ENCODE measurements around the gene PDPK1.
"Not testable (repeated sequence)": the region's sequence is repeated elsewhere in the genome, so short reads cannot be mapped to it uniquely, and the experiment has no call there.

PDPK1 gene

DNA sequence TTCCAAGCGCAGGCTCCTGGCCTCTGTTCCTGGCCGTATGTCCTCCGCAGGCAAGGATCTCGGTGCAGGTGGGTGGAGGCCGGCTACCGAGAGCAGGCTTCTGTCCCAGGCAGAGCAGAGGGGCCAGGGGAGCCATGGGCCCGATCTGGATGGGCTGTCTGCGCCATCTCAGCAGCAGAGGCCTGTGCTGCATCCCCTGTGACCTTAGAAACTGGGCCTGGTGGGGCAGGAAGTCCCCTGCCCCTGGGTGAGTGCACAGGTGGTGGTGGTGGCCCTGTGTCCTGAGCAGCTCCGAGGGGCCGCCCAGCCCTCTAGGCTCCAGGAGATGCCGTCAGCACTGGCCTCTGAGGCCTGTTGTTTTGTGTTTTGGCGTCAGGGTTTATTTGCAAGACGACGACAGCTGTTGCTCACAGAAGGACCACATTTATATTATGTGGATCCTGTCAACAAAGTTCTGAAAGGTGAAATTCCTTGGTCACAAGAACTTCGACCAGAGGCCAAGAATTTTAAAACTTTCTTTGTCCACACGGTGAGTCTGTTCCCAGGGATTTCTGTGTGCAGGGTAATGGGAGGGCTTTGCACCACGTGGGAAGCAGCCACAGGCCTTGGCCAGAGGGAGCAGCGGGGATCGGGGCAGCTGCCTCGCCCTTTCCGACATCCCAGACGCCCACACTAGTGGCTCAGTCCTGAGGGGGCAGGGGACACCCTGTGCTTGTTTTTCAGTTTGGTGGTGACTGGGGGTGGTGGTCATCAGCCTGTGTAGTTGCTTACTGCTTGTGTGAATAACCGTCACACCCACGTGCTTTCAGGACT is 59.1 kb downstream of the PDPK1 start:
- H3K27me3 ChIP-seq (ENCODE audit: insufficient read depth, low read depth) = no peaks in the 10 kb centered on the region
- no peaks in the 10 kb centered on the region for H3K79me2 ChIP-seq (ENCODE audit: insufficient read depth, low read depth)
- no peak overlapping the region for H3K4me3 ChIP-seq (IDR thresholded peaks at IDR 0.05; ENCODE audit: insufficient read depth, low read depth, low read length)
- H3K27ac ChIP-seq = no peak overlapping the region
- no peak overlapping the region for H2AFZ ChIP-seq (ENCODE audit: low read depth)
- no peaks in the 10 kb centered on the region; the same call in 1 of the 2 replicates for H3K36me3 ChIP-seq (ENCODE audit: insufficient read depth)
- no peak overlapping the region for H3K4me2 ChIP-seq
- no peaks in the 10 kb centered on the region for H4K20me1 ChIP-seq (ENCODE audit: insufficient read depth)
- no peak for TF ChIP-seq CTCF (conservative IDR thresholded peaks at IDR 0.05; ENCODE audit: low read depth, low read length)
- H3K4me1 ChIP-seq (ENCODE audit: low read depth, poor library complexity, severe bottlenecking) = peaks cover 3% of the 10 kb centered on the region
- H3K9ac ChIP-seq = no peak overlapping the region

DNA sequence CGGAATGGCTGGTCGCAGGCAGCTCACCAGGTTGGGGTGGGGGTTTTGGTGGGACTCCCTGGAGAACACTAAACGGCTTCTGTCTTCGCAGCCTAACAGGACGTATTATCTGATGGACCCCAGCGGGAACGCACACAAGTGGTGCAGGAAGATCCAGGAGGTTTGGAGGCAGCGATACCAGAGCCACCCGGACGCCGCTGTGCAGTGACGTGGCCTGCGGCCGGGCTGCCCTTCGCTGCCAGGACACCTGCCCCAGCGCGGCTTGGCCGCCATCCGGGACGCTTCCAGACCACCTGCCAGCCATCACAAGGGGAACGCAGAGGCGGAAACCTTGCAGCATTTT is 59.7 kb downstream of the PDPK1 start:
- Histone ChIP-seq H3K79me2 (ENCODE audit: insufficient read depth, low read depth) (0 out of 2 replicates have a peak, but pooled peaks cover 2% of the 10 kb centered on the region), H3K4me3 (IDR thresholded peaks at IDR 0.05; ENCODE audit: insufficient read depth, low read depth, low read length) (no peak overlapping the region), H3K9ac (no peak overlapping the region), H3K4me2 (no peak overlapping the region), H4K20me1 (ENCODE audit: insufficient read depth) (no peaks in the 10 kb centered on the region), H3K27me3 (ENCODE audit: insufficient read depth, low read depth) (no peaks in the 10 kb centered on the region), H2AFZ (ENCODE audit: low read depth) (no peak overlapping the region), H3K27ac (no peak overlapping the region), H3K36me3 (ENCODE audit: insufficient read depth) (no peaks in the 10 kb centered on the region; the same call in 1 of the 2 replicates), H3K4me1 (ENCODE audit: low read depth, poor library complexity, severe bottlenecking) (peaks cover 5% of the 10 kb centered on the region)
- TF ChIP-seq CTCF (conservative IDR thresholded peaks at IDR 0.05; ENCODE audit: low read depth, low read length) = no peak

- H2AFZ ChIP-seq (ENCODE audit: low read depth) = no peak overlapping the region
- H4K20me1 ChIP-seq (ENCODE audit: insufficient read depth) = no peaks in the 10 kb centered on the region
- no peak overlapping the region for H3K9ac ChIP-seq
- H3K79me2 ChIP-seq (ENCODE audit: insufficient read depth, low read depth) = 0 out of 2 replicates have a peak, but pooled peaks cover 6% of the 10 kb centered on the region
- H3K27me3 ChIP-seq (ENCODE audit: insufficient read depth, low read depth) = no peaks in the 10 kb centered on the region
- no peak overlapping the region for H3K27ac ChIP-seq
- H3K4me3 ChIP-seq (IDR thresholded peaks at IDR 0.05; ENCODE audit: insufficient read depth, low read depth, low read length) = no peak overlapping the region
- H3K4me1 ChIP-seq (ENCODE audit: low read depth, poor library complexity, severe bottlenecking) = peaks cover 9% of the 10 kb centered on the region
- H3K4me2 ChIP-seq = no peak overlapping the region
- no peak for TF ChIP-seq CTCF (conservative IDR thresholded peaks at IDR 0.05; ENCODE audit: low read depth, low read length)
- H3K36me3 ChIP-seq (ENCODE audit: insufficient read depth) = no peaks in the 10 kb centered on the region; the same call in 1 of the 2 replicates
Observed at GRCh38 chr16:2598133-2598641, 60.4 kb downstream of the PDPK1 start.

- no peak overlapping the region for H3K9ac ChIP-seq
- no peak overlapping the region for H3K27ac ChIP-seq
- no peak overlapping the region for H3K4me3 ChIP-seq (IDR thresholded peaks at IDR 0.05; ENCODE audit: insufficient read depth, low read depth, low read length)
- H3K36me3 ChIP-seq (ENCODE audit: insufficient read depth) = no peaks in the 10 kb centered on the region; the same call in 1 of the 2 replicates
- H2AFZ ChIP-seq (ENCODE audit: low read depth) = no peak overlapping the region
- no peaks in the 10 kb centered on the region for H3K27me3 ChIP-seq (ENCODE audit: insufficient read depth, low read depth)
- H3K4me1 ChIP-seq (ENCODE audit: low read depth, poor library complexity, severe bottlenecking) = peaks cover 9% of the 10 kb centered on the region
- H3K79me2 ChIP-seq (ENCODE audit: insufficient read depth, low read depth) = peaks cover 6% of the 10 kb centered on the region; the same call in 1 of the 2 replicates
- no peaks in the 10 kb centered on the region for H4K20me1 ChIP-seq (ENCODE audit: insufficient read depth)
- H3K4me2 ChIP-seq = no peak overlapping the region
- no peak for TF ChIP-seq CTCF (conservative IDR thresholded peaks at IDR 0.05; ENCODE audit: low read depth, low read length)
Observed at GRCh38 chr16:2598723-2599122, 60.9 kb downstream of the PDPK1 start.

DNA sequence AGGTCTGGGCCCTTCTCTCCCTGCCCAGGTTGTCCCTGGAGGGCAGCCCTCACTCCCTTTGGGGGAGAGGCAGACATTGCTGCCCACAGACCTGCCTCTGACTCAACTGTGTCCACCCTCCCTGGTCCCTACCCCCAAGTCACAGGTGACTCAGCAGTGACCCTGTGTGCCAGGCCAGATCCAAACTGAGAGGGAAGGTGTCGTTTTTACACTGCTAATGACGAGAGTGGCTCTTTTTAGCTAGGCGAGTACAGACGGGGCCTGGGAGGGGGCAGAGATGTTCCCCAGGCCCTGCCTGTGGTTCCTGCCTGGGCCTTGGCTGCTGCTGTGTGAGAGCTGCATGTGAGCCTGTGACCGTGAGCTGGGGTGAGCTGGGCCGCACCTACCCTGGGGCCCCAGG is 61.3 kb downstream of the PDPK1 start:
- not testable (repeated sequence) for H3K4me1 ChIP-seq (ENCODE audit: low read depth, poor library complexity, severe bottlenecking); H3K4me2 ChIP-seq; H2AFZ ChIP-seq (ENCODE audit: low read depth); H3K27ac ChIP-seq; H3K9ac ChIP-seq; H3K27me3 ChIP-seq (ENCODE audit: insufficient read depth, low read depth); H3K36me3 ChIP-seq (ENCODE audit: insufficient read depth); H4K20me1 ChIP-seq (ENCODE audit: insufficient read depth); H3K4me3 ChIP-seq (IDR thresholded peaks at IDR 0.05; ENCODE audit: insufficient read depth, low read depth, low read length)
- H3K79me2 ChIP-seq (ENCODE audit: insufficient read depth, low read depth) = peaks cover 11% of the 10 kb centered on the region; the same call in 1 of the 2 replicates

- not testable (repeated sequence) for H3K4me1 ChIP-seq (ENCODE audit: low read depth, poor library complexity, severe bottlenecking); H3K36me3 ChIP-seq (ENCODE audit: insufficient read depth); H3K27ac ChIP-seq; H3K9ac ChIP-seq; H3K27me3 ChIP-seq (ENCODE audit: insufficient read depth, low read depth); H4K20me1 ChIP-seq (ENCODE audit: insufficient read depth); H3K4me3 ChIP-seq (IDR thresholded peaks at IDR 0.05; ENCODE audit: insufficient read depth, low read depth, low read length); H3K4me2 ChIP-seq; H2AFZ ChIP-seq (ENCODE audit: low read depth)
- peaks cover 14% of the 10 kb centered on the region; the same call in 1 of the 2 replicates for H3K79me2 ChIP-seq (ENCODE audit: insufficient read depth, low read depth)
Observed at GRCh38 chr16:2599785-2600184, 62.0 kb downstream of the PDPK1 start.
